A549 (cell line): ENCODE results near the gene HS3ST5.

Experiments used
- BHLHE40 ChIP-seq: IDR thresholded peaks from 2 replicates; pipeline ENCODE4 v1.6.1; 2012; ENCODE audit warnings: low read depth, low read length, inconsistent platforms
- CBX8 ChIP-seq: fragments of 200-600 bp; sonication (generic); IDR thresholded peaks from 2 replicates; pipeline ENCODE4 v1.6.1; 2016
- CTCF ChIP-seq: fragments of >200 bp; sonication (Bioruptor Twin); formaldehyde crosslinking; IDR thresholded peaks from 3 replicates; pipeline ENCODE4 v1.5.1; 2016
- ESRRA ChIP-seq: fragments of 150-350 bp; IDR thresholded peaks from 2 replicates; pipeline ENCODE4 v1.6.1; 2014; ENCODE audit warnings: mild to moderate bottlenecking, low read length, borderline replicate concordance
- KDM5A ChIP-seq: fragments of 200-600 bp; sonication (generic); IDR thresholded peaks from 2 replicates; pipeline ENCODE4 v1.6.1; 2016; ENCODE audit warnings: antibody characterized with exemption, mild to moderate bottlenecking
- MYC ChIP-seq: IDR thresholded peaks from 2 replicates; pipeline ENCODE4 v1.6.1; 2012; ENCODE audit warnings: mild to moderate bottlenecking, inconsistent platforms, low read length, improper control_type of control experiment, borderline replicate concordance
- POLR2A ChIP-seq: IDR thresholded peaks from 2 replicates; pipeline ENCODE4 v1.6.1; 2012; ENCODE audit warnings: mild to moderate bottlenecking, low read length
- TF ChIP-seq, protein P1 (sequence below): fragments of >200 bp; sonication (Bioruptor Twin); formaldehyde crosslinking; IDR thresholded peaks from 3 replicates; pipeline ENCODE4 v1.6.1; 2016

DNA sequence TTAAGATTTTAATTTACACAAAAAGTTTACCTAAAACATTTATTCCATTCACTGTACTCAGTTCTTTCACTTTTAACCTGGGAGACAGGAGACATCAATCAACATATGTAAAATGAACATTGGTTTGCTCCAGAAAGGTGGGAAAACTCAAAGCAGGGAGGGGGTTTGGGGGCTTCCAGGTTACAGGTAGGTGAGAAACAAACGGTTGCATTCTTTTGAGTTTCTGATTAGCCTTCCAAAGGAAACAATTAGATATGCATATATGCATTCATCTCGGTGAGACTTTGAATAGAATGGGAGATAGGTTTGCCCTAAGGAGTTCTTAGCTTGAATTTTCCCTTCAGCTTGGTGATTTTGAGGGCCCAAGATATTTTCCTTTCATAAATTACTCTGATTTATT is 333.6 kb downstream of the HS3ST5 start:
- no peak for TF ChIP-seq POLR2A
- TF ChIP-seq, protein P1, sequence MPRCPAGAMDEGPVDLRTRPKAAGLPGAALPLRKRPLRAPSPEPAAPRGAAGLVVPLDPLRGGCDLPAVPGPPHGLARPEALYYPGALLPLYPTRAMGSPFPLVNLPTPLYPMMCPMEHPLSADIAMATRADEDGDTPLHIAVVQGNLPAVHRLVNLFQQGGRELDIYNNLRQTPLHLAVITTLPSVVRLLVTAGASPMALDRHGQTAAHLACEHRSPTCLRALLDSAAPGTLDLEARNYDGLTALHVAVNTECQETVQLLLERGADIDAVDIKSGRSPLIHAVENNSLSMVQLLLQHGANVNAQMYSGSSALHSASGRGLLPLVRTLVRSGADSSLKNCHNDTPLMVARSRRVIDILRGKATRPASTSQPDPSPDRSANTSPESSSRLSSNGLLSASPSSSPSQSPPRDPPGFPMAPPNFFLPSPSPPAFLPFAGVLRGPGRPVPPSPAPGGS: no peak
- TF ChIP-seq CTCF: no peak
- TF ChIP-seq BHLHE40: no peak
- no peak for TF ChIP-seq ESRRA
- no peak for TF ChIP-seq CBX8
- no peak for TF ChIP-seq KDM5A
- TF ChIP-seq MYC: no peak
